HG03103 (cell line): ENCODE measurements around the gene IWS1.
"Not testable (repeated sequence)": the region's sequence is repeated elsewhere in the genome, so short reads cannot be mapped to it uniquely, and the experiment has no call there.

Experiments
- ATAC-seq: cut with Tn5 transposase; IDR thresholded peaks from one replicate; pipeline ENCODE4 v1.9.1; 2021; ENCODE audit warnings: low read depth; ENCODE audit not compliant: unreplicated experiment

The IWS1 gene

DNA sequence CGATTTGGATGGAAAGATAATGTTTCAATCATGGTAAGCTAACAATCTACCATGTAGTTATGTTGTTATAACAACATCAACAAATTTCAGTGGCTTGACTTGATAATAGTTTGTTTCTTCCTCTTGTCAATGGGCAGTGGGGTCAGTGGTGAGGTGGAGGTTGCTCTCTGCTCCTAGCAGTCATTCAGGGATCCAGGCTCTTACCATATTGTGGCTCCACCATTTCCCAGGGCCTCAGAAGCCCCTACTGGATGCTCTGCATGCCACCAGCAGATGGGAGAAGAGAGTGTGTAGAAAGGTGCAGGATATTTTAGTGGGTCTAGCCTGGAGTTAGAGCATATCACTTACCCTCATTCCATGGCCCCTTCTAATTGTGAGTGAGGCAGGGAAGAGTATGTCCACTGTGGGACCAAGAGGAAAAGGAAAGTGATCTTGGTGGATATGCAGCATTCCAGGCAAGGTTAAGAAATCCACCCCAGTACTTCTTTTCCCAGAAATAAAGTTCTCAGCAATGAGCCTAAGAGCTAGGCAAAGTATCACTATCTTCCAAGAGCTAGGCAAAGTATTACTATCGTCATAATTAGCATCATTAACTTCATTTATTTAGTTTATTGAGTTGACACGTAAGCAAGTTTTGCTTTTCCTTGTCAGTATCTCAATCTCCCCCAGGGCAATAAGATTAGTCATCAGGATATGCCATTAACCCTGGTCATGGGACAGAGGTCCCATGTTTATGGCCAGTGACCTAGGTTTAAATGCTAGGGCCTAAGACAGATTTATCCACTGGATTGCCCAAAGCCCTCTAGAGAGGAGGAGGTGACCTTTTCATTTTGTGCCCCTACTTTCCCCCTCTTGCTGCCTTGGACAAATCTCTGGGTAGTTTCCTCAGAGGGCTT, 4.2 kb upstream of the IWS1 start:
- ATAC-seq, result no peak

DNA sequence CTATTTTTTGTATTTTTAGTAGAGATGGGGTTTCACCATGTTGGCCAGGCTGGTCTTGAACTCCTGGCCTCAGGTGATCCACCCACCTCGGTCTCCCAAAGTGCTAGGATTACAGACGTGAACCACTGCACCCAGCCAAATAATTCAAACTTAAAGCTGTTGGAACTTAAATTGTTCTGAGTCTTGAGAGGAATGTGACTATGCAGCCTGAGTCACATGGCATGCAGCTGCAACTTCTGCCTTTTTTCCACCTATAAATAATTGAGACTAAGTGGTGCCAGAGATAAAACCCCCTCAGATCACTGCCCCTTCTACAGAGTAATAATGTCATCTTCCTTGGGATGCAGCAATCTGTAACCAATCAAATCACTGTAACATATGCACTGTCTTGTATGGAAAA, 3.1 kb upstream of the IWS1 start:
- not testable (repeated sequence) for ATAC-seq

DNA sequence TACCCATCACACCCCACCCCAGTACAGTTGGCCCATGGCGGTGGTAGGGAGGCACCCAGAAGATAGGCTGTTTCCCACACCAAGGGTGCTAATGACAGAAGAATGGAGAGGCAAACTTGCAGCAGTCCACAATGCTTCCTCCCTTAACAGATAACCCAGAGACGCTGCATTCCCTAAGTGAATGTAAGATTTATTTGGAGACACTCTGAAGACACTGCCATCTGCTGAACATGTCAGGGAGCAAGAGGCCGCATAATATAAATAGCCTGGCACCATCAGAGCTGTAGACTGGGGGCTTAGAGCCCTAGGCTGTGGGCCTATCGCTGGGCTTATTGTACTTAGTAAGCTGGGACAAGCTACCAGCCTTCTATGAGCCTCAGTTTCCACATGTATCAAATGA, 2.2 kb upstream of the IWS1 start:
- no peak for ATAC-seq

DNA sequence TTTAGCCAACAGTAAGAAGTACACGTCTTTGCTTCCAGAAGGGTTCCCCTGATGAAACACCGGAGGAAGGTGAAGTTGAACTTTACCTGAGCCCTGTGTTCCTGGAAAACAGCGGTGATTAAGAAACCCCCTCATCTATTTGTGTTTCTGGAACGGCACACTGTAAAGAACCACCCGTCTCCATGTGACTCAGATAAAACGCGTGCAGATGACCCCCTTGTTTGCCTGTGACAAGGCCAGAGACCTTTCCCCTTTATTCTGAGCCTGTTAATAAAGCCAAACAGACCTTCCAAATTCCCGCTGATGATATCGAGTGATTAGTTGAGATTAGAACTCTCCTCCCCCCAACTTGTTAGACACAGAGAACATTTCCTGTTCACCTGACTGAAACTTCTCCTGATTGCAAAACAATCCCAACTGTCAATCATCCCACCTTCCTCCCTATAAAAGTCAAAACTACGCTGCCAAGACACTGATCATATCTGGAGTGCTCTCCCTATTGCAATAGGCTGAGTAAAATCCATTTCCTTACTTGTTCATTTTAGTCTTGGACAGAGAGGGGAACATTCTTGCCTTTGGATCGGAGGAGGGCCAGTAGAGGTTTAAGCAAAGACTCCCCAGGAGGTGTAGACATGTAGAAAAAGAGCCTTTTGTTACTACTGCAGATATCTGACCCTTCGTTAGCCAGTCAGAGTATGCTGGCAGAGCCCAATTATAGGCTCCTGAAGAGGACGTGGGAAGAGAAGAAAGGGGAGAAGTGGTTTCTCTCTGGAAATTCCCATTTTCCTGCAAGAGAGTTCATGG, 914 bp upstream of the IWS1 start:
- ATAC-seq, result no peak

DNA sequence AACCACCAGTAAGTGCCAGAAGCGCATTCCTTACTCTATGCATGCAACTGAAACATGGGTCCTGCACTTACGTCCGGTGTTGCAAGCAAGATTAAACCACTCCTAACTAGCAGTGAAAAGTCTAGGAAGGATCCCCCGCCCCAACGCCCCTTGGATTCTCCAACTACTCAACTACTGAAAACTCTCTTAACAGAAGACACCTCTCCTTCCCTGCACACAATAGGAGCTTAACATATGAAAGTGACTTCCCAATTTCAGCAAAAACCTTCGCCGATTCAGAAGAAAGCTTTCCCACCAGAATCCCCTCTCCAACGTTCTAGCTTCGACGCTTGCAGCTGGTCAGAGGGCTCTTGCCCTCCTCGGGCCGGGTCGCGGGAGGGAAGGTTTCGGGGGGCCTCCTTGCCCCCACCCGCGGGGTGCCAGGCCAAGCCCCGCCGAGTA, 578 bp downstream of the IWS1 start:
- peak; percentile 9 for ATAC-seq

DNA sequence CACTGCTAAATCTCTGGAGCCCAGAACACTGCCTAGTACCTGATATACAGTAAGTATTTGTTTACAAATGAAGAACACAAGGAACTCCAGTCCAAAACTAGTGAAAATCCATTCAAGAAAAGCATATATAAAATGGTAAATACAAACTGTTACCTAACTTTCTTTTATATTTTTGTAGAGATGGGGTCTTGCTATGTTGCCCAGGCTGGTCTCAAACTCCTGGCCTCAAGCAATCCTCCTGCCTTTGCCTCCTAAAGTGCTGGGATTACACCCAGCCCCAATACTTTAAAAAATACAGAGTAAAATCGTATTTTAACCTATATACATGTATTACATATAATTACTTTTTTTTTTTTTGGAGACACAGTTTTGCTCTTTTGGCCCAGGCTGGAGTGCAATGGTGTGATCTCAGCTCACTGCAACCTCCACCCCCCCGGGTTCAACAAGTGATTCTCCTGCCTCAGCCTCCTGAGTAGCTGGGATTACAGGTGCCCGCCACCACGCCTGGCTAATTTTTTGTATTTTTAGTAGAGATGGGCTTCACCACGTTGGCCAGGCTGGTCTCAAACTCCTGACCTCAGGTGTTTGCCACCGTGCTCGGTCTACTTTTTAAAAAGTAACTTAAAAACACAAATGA, 2.0 kb downstream of the IWS1 start:
- ATAC-seq, result not testable (repeated sequence)

DNA sequence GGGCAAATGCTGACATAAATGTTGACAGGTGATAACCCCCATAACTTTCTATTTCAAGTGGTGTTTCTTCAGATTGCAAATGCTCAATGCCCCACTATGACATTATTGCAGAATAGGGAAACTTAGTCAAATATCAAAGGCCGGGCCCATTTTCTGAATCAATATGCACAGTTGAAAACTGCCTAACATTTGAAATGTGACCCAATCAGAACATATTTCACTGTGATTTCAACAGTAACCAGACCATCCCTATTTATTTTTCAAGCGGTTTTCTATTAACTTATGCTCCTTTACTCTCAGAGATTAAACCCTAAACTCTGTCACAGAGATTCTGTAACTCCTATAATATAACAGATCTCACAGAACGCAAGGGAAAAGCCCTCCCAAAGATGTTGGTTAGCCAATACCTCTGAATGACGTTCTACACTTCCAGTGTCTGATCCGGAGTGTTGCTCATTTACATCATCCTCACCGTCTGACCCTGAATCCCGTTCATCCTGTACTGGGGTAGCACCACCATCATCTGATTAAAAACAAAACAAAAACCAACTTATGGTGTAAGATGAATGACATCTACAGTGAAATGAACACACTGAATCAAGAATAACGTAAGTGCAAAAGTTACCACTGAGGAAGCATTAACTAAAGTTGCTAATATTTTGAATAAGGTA, 2.9 kb downstream of the IWS1 start:
- ATAC-seq, result no peak

DNA sequence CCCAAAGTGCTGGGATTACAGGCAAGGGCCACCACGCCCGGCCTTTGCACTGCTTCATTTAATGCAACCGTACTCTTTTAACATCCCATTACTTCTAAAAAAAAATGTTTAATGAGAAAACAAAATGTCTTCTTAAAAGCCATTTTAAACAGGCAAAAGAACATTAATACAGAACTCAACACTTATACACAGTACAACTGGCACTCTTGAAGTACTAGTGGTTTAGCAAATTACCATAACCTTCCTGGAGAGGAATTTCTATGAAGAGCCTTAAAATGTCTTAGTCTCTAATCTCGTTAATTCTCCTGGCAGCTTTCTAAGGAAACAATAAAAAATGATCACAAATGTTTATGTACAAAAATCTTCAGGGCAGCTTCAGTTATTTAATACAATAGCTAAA, 5.9 kb downstream of the IWS1 start:
- ATAC-seq, result no peak

DNA sequence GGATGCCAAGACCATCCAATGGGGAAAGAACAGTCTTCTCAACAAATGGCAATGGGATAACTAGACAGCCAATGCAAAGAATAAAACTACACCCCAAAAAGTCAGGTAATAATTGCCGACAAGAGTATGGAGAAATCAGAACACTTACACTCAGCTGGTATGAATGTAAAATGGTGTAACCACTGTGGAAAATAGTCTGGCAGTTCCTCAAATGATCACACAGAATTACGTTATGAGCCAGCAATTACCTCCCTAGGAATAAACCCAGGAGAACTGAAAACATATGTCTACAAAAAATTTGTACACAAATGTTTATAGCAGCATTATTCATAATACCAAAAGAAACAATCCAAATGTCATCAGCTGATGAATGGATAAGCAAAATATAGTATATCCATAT, 8.8 kb downstream of the IWS1 start:
- no peak for ATAC-seq

DNA sequence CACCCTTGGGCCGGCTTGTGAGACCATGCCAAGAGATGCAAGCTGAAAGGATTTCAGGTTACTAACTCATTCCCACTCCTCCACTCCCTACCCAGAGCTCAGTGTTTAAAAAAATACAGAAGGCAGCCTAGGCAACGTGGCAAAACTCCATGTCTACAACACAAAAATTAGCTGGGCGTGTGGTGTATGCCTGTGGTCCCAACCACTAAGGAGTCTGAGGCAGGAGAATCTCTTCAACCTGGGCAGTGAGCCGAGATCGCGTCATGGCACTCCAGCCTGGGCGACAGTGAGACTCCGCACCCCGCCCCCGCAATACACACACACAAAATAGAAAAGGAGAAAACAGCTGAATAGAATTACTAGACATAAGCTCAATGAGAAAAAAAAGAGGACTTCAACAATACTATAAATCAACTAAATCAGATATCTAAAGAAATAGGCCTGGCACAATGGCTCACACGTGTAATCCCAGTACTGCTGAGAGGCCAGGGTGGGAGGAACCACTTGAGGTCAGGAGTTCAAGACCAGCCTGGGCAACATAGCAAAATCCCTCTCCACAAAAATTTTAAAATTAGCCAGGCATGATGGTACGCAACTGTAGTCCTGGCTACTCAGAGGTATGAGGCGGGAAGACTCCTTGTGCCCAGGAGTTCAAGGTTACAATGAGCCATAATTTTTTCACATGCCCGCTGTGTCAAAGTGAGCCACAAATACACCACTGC, 10.1 kb downstream of the IWS1 start:
- no peak for ATAC-seq

DNA sequence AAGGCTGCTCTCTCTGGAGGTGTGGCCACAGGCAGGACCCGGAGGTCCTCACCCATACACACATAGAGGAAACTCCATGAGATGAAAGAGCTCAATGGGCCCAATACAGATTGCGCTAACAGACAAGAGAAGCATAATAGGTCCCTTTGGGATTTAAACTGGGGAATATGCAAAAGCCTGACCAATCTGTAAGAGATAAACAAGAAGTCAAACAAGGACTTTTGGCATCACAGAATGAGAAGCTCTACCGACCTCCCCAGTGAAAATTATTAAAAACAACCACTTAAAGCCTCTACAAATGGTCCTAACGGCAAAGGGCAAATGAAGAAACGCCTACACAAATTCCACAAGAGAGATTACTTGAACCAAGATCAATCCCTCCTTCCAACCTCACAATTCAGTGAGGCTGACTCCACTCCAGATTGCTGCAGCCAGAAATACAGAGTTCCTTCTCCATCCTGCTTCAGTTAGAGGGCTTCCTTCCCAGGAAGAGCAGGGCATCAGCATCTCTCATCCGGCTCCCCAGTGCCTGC, 10.8 kb downstream of the IWS1 start:
- ATAC-seq, result no peak

DNA sequence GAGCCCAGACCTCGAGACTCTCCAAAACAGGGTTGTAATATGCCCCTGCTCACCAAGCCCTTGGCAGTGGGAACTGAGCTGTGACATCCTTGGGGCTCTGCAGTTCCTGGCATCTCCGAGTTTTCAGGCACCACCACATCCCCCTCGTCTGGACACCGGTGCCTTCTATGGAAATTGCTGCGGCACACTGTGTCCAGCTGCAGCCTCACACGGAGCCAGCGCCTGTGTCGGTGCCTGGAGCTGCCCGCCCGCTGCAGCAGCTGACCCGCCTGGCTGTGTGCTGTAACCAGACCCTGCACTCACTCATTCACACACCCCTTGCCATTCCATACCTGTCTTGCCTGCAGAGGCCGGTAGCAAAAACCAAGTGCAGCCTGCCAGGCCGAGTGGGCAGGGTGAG, 11.8 kb downstream of the IWS1 start:
- no peak for ATAC-seq

DNA sequence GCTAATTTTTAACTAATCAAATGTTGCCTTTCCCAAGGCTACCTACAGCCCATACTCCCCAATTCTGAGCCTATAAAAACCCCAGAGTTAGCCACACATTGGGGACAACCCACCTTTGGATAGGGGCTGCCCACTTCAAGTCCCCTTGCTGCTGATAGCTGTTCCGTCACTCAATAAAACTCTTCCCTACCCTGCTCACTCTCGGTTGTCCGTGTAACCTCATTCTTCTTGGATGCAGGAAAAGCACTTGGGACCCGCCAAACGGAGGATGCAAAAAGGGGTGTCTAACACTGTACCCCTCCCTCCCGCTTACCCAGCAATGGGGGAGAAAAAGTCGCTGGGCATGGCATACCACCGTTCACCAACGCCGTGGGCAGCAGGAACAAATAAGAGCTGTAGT, 12.2 kb downstream of the IWS1 start:
- ATAC-seq, result no peak

DNA sequence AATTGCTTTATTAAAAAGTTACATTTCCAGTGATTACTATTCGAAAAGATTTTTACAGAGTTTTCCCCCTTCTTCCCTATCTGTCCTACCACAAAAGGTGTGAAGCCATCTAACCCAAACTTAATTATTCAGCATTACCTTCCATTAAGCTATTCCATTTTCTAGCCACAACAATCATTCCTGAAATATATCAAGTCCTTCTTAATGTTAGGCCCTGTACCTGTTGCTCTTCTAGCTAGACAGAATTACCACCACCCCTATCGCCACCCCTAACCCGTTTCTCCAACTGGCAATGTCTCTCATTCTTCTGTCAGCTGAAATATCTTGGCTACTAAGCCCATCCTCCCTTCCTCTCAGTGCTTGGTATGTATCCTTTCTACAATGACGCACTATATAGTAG, 13.9 kb downstream of the IWS1 start:
- no peak for ATAC-seq

DNA sequence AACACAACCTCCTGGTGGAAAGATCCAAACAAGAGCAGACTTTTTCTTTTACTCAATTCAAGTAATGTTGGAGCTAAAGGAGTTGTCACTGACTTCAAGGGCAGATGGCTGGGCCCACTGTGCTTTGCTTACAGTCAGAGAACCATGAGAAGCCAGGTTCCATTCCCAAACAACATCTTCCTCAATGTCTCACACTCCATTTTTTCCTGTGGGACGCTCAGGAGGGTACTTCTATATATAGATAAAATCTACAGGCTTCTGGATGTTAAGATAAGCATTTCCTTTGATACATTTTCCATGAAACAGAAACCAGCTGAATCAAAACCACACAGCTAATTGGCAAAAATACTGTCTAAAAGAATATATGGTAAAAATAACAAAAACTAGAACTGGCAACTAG, 14.4 kb downstream of the IWS1 start:
- no peak for ATAC-seq

DNA sequence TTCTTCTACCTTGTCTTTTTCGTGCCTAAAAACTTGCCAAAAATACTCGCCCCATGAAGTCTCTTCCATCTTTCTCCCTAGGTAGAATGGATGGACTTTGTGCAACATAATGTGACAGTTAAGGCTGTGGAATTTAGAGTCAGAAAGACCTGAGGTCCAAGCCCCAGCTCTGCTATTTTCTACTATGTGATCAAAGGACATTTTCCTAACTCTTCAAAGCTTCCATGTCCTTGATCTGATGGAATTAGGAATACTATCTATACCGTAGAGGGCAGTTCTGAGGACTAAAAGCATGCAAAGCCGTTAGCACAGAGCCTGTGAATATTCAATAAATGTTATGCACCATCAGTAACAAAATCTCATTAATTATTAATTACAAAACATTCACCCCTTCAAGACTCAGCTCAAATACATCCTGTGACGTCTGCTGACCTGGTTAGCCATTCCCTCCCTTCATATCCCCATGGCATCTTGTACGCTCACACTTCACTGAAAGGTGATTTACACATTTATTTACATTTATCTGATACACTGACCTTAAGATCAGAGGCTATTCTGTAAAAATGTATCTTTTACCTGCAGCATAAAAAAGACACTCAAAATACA, 15.1 kb downstream of the IWS1 start:
- ATAC-seq, result no peak

DNA sequence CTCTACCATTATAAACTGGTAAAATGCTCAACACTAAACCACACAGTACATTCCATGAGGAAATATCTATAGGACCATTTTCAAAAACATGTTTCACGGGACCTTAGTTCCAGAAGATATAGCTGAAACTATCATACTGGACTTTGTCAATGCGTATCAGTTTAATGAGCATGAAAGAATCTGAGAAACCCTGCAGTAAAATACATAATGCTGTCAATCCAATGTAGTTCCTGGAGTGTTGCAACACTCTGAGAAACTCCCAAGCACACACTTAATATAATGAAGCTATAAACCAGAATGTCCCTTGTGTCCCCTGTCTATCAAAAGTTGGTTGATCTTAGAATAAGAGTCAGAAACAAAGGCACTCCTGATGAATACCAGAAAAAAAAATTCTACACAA, 16.2 kb downstream of the IWS1 start:
- ATAC-seq, result no peak

DNA sequence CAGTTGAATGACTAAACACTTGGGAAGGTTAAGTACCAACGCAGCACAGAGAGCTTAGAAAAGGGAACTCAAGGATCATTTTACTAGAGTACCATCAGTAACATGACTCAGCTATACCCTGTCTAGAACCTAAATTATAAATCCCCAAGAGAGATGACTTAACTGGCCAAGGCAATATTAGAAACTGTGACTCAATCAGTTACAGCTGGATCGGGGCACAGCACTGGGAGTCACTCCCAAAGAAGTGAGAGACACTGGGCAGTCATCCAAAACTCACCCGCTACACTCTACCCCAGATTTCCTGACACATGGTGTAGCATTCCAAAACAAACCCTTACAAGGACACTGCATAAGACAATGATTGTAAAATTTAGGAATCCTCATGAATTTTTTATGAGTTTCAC, 17.7 kb downstream of the IWS1 start:
- ATAC-seq, result no peak

DNA sequence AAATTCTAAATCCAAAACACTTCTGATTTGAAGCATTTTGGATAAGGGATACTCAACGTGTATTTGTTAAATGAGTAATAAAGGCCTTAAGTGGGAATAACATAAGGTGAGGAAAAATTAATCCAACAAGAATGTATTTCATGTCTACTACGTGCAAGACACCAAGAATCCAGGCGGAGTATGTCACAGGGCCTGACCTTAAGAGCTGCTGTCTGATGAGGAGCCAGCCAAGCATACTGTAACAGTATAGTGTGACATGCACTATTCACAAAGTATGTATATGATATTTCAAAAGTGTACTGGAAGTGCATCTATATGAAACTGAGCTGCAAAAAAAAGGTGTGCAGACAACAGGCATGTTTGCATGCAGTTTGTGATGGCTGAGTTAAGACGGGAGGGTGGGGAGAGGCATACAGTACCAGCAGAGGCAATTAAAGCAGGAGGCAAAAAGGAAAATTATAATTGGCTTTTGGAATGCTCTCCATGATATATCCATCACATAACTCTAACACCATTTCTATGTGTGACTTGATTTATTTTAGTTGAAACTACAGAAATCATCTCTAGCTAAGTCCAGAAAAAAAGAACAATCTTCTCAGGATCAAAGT, 18.2 kb downstream of the IWS1 start:
- no peak for ATAC-seq
